Large intestine (tissue), 3 donors: ENCODE results near the gene RRAD. TPM values are rescaled to one million over a fixed set of nuclear protein-coding genes. Genes with fewer than 3 reads are reported as not detected.
"Not testable (repeated sequence)": the region's sequence is repeated elsewhere in the genome, so short reads cannot be mapped to it uniquely, and the experiment has no call there.

Experiments
- DNase-seq, 2 donors: peaks; one replicate each; pipeline versions ENCODE4 v3.0.0 to v3.0.0-alpha.2; 2013
- H3K27ac ChIP-seq: one replicate; pipeline ENCODE4 v1.5.1; 2013; ENCODE audit warnings: low read length
- H3K27me3 ChIP-seq: 2 replicates; pipeline ENCODE4 v1.6.1; 2013; ENCODE audit warnings: low read length; ENCODE audit not compliant: control insufficient read depth, insufficient read depth
- H3K36me3 ChIP-seq: 2 replicates; pipeline ENCODE4 v1.6.1; 2013; ENCODE audit warnings: low read length; ENCODE audit not compliant: control insufficient read depth, insufficient read depth
- H3K4me1 ChIP-seq: one replicate; pipeline ENCODE4 v1.6.1; 2013; ENCODE audit warnings: low read length; ENCODE audit not compliant: control insufficient read depth, insufficient read depth
- H3K4me3 ChIP-seq: one replicate; pipeline ENCODE4 v1.5.1; 2013; ENCODE audit warnings: low read length
- H3K9me3 ChIP-seq: one replicate; pipeline ENCODE4 v1.6.1; 2013; ENCODE audit warnings: mild to moderate bottlenecking, low read depth, low read length, moderate library complexity; ENCODE audit not compliant: control insufficient read depth
- WGBS: methylation state at CpG from one replicate; pipeline ENCODE4 v1.1.5; 2013; ENCODE audit warnings: low lambda C conversion rate; ENCODE audit not compliant: insufficient coverage; 5-methylcytosine and 5-hydroxymethylcytosine counted together
- polyA plus RNA-seq: library from polyadenylated mRNA; unstranded; fragments of 120-200 nt; gene quantifications from one replicate; pipeline ENCODE4 v1.2.1, GENCODE V29; 2013

Gene RRAD
- polyA plus RNA-seq, 1 donor = 2.0 TPM

- peak; percentile 78 to 84 for DNase-seq
- H3K36me3 ChIP-seq = peaks cover 2% of the 10 kb centered on the region
- no peak within 1 kb of the TSS for H3K27ac ChIP-seq
- no peaks in the 10 kb centered on the region for H3K27me3 ChIP-seq
- no peaks in the 10 kb centered on the region for H3K9me3 ChIP-seq
- no CpG with 5 or more reads among the region's 16 CpGs for WGBS
- H3K4me3 ChIP-seq = peak within 1 kb of the TSS; percentile 14
- peaks cover 23% of the 10 kb centered on the region for H3K4me1 ChIP-seq
These were observed 35.9 kb upstream of the RRAD start, which contains the start of gene CES3 for GRCh38 chr16:66961065-66961744. Gene CES3, plus strand, starts transcription at chr16:66961266. Its CDS starts 42 bp downstream, at chr16:66961308.

GRCh38 chr16:66960270-66960669 lies 34.9 kb upstream of the RRAD start:
- H3K27ac ChIP-seq = no peak overlapping the region
- peaks cover 27% of the 10 kb centered on the region for H3K4me1 ChIP-seq
- peaks cover 2% of the 10 kb centered on the region for H3K36me3 ChIP-seq
- DNase-seq = no peak
- no peak overlapping the region for H3K4me3 ChIP-seq
- H3K9me3 ChIP-seq = no peaks in the 10 kb centered on the region
- WGBS = no CpG with 5 or more reads among the region's 1 CpG
- H3K27me3 ChIP-seq = no peaks in the 10 kb centered on the region

- Histone ChIP-seq H3K4me3 (no peak overlapping the region), H3K9me3 (no peaks in the 10 kb centered on the region), H3K36me3 (peaks cover 2% of the 10 kb centered on the region), H3K27ac (no peak overlapping the region), H3K4me1 (peaks cover 32% of the 10 kb centered on the region), H3K27me3 (no peaks in the 10 kb centered on the region)
- no peak for DNase-seq
- WGBS = no CpG with 5 or more reads among the region's 5 CpGs
These were observed 34.4 kb upstream of the RRAD start for GRCh38 chr16:66959704-66960161.

- no peaks in the 10 kb centered on the region for H3K9me3 ChIP-seq
- 60% methylated on average over 1 of the region's 7 CpGs for WGBS
- H3K36me3 ChIP-seq = peaks cover 2% of the 10 kb centered on the region
- H3K4me1 ChIP-seq = peaks cover 37% of the 10 kb centered on the region
- no peak overlapping the region for H3K27ac ChIP-seq
- DNase-seq = no peak
- H3K27me3 ChIP-seq = no peaks in the 10 kb centered on the region
- H3K4me3 ChIP-seq = no peak overlapping the region
These were observed 33.7 kb upstream of the RRAD start for GRCh38 chr16:66958857-66959703.

GRCh38 chr16:66956154-66956457 lies 30.8 kb upstream of the RRAD start:
- H3K27me3 ChIP-seq, H3K4me3 ChIP-seq, H3K36me3 ChIP-seq, H3K9me3 ChIP-seq, DNase-seq: not testable (repeated sequence)
- peaks cover 45% of the 10 kb centered on the region for H3K4me1 ChIP-seq
- H3K27ac ChIP-seq = peak overlapping the region; percentile 61
- no CpG with 5 or more reads among the region's 1 CpG for WGBS

GRCh38 chr16:66955363-66956153 lies 30.2 kb upstream of the RRAD start:
- H3K9me3 ChIP-seq, H3K4me3 ChIP-seq, H3K27me3 ChIP-seq, H3K36me3 ChIP-seq: not testable (repeated sequence)
- peak overlapping the region; percentile 61 for H3K27ac ChIP-seq
- WGBS = 28% methylated on average over 2 of the region's 17 CpGs
- DNase-seq = peak in 1 of 2 donors; percentile 58
- peaks cover 44% of the 10 kb centered on the region for H3K4me1 ChIP-seq

- H3K4me1 ChIP-seq = peaks cover 45% of the 10 kb centered on the region
- peaks cover 10% of the 10 kb centered on the region for H3K27me3 ChIP-seq
- H3K4me3 ChIP-seq = no peak overlapping the region
- no CpG with 5 or more reads among the region's 8 CpGs for WGBS
- DNase-seq = peak; percentile 76 to 82
- H3K36me3 ChIP-seq = no peaks in the 10 kb centered on the region
- H3K9me3 ChIP-seq = no peaks in the 10 kb centered on the region
- H3K27ac ChIP-seq = peak overlapping the region; percentile 88
These were observed 28.8 kb upstream of the RRAD start for GRCh38 chr16:66954097-66954659.

- Histone ChIP-seq H3K4me3 (no peak overlapping the region), H3K27me3 (peaks cover 16% of the 10 kb centered on the region), H3K27ac (peak overlapping the region; percentile 88), H3K4me1 (peaks cover 51% of the 10 kb centered on the region), H3K36me3 (no peaks in the 10 kb centered on the region), H3K9me3 (no peaks in the 10 kb centered on the region)
- WGBS = 20% methylated on average over 4 of the region's 10 CpGs
- peak; percentile 84 to 91 for DNase-seq
These were observed 28.2 kb upstream of the RRAD start for GRCh38 chr16:66953462-66954096.

GRCh38 chr16:66952430-66953110 lies 27.2 kb upstream of the RRAD start:
- Histone ChIP-seq H3K27ac (peak overlapping the region; percentile 88), H3K4me3 (no peak overlapping the region), H3K9me3 (no peaks in the 10 kb centered on the region), H3K36me3 (no peaks in the 10 kb centered on the region), H3K27me3 (peaks cover 22% of the 10 kb centered on the region), H3K4me1 (peaks cover 52% of the 10 kb centered on the region)
- 100% methylated on average over 2 of the region's 7 CpGs for WGBS
- peak; percentile 40 to 62 for DNase-seq
